GM12865 (cell line): ENCODE data around the gene RSPH3.
A peak's percentile ranks its signal among the peaks of the same experiment; 100 is the strongest.

Experiments used
- DNase-seq: peaks from one replicate; pipeline ENCODE4 v3.0.0; 2010; ENCODE audit warnings: low read depth
- H3K4me3 ChIP-seq: 2 replicates; pipeline ENCODE4 v1.5.1; 2011; ENCODE audit warnings: mild to moderate bottlenecking, low read depth, low read length, control low read depth
- CTCF ChIP-seq: IDR thresholded peaks from 2 replicates; pipeline ENCODE4 v1.5.1; 2011; ENCODE audit warnings: low read length, control low read depth, low read depth, inconsistent platforms; ENCODE audit not compliant: insufficient read depth; ENCODE audit errors: missing control alignments

Gene RSPH3, protein sequence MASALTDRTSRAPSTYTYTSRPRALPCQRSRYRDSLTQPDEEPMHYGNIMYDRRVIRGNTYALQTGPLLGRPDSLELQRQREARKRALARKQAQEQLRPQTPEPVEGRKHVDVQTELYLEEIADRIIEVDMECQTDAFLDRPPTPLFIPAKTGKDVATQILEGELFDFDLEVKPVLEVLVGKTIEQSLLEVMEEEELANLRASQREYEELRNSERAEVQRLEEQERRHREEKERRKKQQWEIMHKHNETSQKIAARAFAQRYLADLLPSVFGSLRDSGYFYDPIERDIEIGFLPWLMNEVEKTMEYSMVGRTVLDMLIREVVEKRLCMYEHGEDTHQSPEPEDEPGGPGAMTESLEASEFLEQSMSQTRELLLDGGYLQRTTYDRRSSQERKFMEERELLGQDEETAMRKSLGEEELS

GRCh38 chr6:158999666-159000403, at the start of gene RSPH3:
Gene RSPH3 (minus strand): TSS chr6:159000202. CDS start chr6:158999550, 652 bp downstream.
- H3K4me3 ChIP-seq = peak within 1 kb of the TSS; percentile 85
- peak; percentile 97 for DNase-seq
- TF ChIP-seq CTCF = peak; percentile 4

DNA sequence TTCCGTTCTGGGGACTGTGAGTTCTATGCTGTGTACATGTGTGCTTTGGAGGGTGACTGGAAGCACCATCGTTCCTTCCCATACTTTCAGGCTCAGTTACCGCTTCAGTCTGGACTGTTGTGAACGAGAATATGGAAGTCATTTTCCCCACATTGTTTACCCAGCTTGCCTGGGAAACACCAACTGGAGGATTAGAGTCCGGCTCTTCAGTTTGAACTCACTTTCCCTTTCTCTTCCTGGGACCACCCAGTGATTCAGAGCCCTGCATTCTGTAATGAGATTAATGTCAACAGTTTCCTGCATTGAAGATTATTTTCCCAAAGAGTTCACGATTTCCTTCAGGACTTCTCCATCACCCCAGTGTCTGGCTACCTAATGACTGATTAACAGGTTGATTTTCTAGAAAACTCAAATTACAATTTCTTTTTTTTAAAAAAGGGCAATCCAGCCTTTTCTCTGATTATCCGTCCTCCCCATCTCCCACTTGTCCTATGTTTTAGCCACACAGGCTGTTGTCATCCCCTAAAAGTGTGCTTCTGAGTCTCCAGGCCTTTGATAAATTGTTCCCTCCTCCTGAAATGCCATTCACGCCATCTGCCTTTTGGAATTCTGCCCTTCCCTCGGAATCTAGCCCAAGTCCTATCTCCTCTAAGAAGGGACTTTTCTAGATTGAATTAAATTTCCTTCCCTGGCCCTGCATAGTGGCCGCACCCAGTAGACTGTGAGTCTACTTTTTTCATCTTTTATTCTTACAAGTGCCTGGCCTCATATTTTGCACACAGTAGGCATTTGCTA, 48.1 kb upstream of the RSPH3 start:
- H3K4me3 ChIP-seq = no peak overlapping the region
- no peak for TF ChIP-seq CTCF
- no peak for DNase-seq

DNA sequence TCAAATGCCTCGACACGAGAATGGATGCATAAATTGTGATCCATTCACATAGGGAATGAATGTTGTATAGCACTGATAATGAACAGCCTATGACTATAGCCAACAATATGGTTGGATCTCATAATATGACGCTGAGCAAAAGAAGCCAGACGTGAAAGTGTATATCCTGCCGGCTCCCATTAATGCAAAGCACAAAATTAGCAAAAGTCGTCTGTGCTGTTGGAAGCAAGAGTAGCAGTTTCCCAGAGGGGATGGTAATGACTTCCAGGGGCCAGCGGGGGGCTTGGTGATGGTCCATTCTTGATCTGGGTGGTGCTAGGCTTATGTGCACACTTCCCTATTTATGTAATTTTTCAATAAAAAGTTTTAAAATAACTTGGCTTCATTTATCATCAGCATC, 45.8 kb upstream of the RSPH3 start:
- H3K4me3 ChIP-seq = no peak overlapping the region
- DNase-seq = no peak
- TF ChIP-seq CTCF = no peak

DNA sequence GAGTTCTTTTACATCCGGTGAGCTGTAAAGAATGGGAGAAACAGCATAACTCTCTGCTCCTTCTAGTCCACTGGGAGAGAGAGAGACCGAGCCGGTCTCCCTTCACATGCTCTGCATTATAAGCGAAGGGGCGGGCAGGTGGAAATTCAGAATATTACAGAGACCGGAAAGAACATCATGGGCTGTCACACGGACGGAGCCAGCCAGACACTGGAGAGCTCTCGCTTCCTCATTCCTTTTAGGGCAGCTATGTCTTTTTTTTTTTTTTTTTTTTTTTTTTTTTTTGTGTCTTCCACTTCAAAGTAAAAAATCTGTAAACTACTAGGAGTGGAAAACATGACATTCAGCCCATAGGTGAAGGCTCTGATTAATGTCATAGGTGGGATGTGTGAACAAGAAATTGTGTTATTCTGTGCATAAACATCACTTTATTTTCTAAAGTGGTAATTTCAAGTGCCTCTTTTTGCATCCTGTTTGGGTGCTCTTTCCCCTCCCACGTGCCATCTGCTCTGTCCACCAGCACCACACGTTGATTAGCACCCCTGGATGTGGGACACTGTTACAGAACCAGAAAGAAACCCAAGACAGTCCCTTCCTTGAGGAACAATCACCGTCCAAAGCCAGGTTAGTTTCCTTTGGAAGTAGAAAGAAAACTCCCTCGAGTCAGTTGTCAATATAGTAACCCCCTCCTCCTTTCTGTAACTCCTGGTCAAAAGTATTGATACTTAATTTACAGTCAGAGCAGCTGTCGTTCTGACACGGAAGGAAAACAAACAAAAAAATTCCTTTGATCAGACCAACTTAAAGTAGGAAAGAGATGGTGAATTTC, 45.1 kb upstream of the RSPH3 start, which contains the start of gene TAGAP:
Gene TAGAP (minus strand): TSS at position 93 of the 829 bp plus-strand sequence. CDS start 845 bp downstream, outside the sequence.
- H3K4me3 ChIP-seq = peak within 1 kb of the TSS; percentile 62
- no peak for TF ChIP-seq CTCF
- peak; percentile 90 for DNase-seq

GRCh38 chr6:159043947-159044346, 43.9 kb upstream of the RSPH3 start:
- no peak for TF ChIP-seq CTCF
- DNase-seq = no peak
- H3K4me3 ChIP-seq = peak overlapping the region; percentile 62

- peak overlapping the region; percentile 62 for H3K4me3 ChIP-seq
- no peak for DNase-seq
- TF ChIP-seq CTCF = no peak
These were observed 43.2 kb upstream of the RSPH3 start for GRCh38 chr6:159043251-159043650.
